Mesendoderm (in vitro differentiated cells): ENCODE results near the gene TBC1D10B.

Source experiments
- DNase-seq: peaks from one replicate; pipeline ENCODE4 v3.0.0; 2013
- H2AK5ac ChIP-seq: 2 replicates; pipeline ENCODE4 v1.6.1; 2013; ENCODE audit warnings: low read length, inconsistent platforms
- H2BK120ac ChIP-seq: 2 replicates; pipeline ENCODE4 v1.6.1; 2013; ENCODE audit warnings: low read depth, mild to moderate bottlenecking, low read length, moderate library complexity, mixed read lengths
- H2BK15ac ChIP-seq: replicated peaks from 2 replicates; pipeline ENCODE4 v1.6.1; 2013; ENCODE audit warnings: low read depth, mild to moderate bottlenecking, moderate library complexity
- H2BK5ac ChIP-seq: 2 replicates; pipeline ENCODE4 v1.6.1; 2013; ENCODE audit warnings: low read length, inconsistent platforms
- H3K18ac ChIP-seq: 2 replicates; pipeline ENCODE4 v1.6.1; 2013; ENCODE audit warnings: mild to moderate bottlenecking, low read length, mixed read lengths
- H3K23ac ChIP-seq: one replicate; pipeline ENCODE4 v1.6.1; 2013; ENCODE audit warnings: low read length
- H3K27ac ChIP-seq: 2 replicates; pipeline ENCODE4 v1.5.1; 2013; ENCODE audit warnings: low read depth, mild to moderate bottlenecking, inconsistent platforms, low read length, moderate library complexity
- H3K27me3 ChIP-seq: 2 replicates; pipeline ENCODE4 v1.6.1; 2013; ENCODE audit warnings: low read length, control low read depth, mild to moderate bottlenecking, inconsistent platforms; ENCODE audit not compliant: insufficient read depth, poor library complexity
- H3K36me3 ChIP-seq: 2 replicates; pipeline ENCODE4 v1.6.1; 2013; ENCODE audit warnings: low read length, inconsistent platforms; ENCODE audit not compliant: control insufficient read depth, insufficient read depth
- H3K4ac ChIP-seq: one replicate; pipeline ENCODE4 v1.6.1; 2013; ENCODE audit warnings: low read depth, mild to moderate bottlenecking, low read length, moderate library complexity
- H3K4me1 ChIP-seq: 2 replicates; pipeline ENCODE4 v1.6.1; 2013; ENCODE audit warnings: low read depth, low read length, inconsistent platforms; ENCODE audit not compliant: control insufficient read depth
- H3K4me2 ChIP-seq: 2 replicates; pipeline ENCODE4 v1.6.1; 2013; ENCODE audit warnings: low read length
- H3K4me3 ChIP-seq: 2 replicates; pipeline ENCODE4 v1.5.1; 2013; ENCODE audit warnings: mild to moderate bottlenecking, low read length
- H3K56ac ChIP-seq: one replicate; pipeline ENCODE4 v1.6.1; 2013; ENCODE audit warnings: low read length
- H3K79me1 ChIP-seq: 2 replicates; pipeline ENCODE4 v1.6.1; 2013; ENCODE audit warnings: low read length, inconsistent platforms
- H3K79me2 ChIP-seq: 2 replicates; pipeline ENCODE4 v1.6.1; 2013; ENCODE audit warnings: mild to moderate bottlenecking, low read length; ENCODE audit not compliant: control insufficient read depth, insufficient read depth
- H3K9ac ChIP-seq: 2 replicates; pipeline ENCODE4 v1.6.1; 2013; ENCODE audit warnings: low read length, inconsistent platforms
- H4K5ac ChIP-seq: one replicate; pipeline ENCODE4 v1.6.1; 2013; ENCODE audit warnings: low read length
- H4K8ac ChIP-seq: one replicate; pipeline ENCODE4 v1.6.1; 2013; ENCODE audit warnings: low read depth, mild to moderate bottlenecking, control low read depth, low read length, moderate library complexity
- WGBS: extraction: QIAGEN DNeasy Blood & Tissue Kit; methylation state at CpG from one replicate; pipeline ENCODE4 v1.1.7; 2013; ENCODE audit warnings: low lambda C conversion rate, missing lambda C conversion rate; ENCODE audit not compliant: insufficient coverage; ENCODE audit errors: extremely low coverage; 5-methylcytosine and 5-hydroxymethylcytosine counted together

TBC1D10B gene

GRCh38 chr16:30358990-30359870 is 11.1 kb downstream of the TBC1D10B start:
- Histone ChIP-seq H3K4ac (no peak overlapping the region), H4K8ac (no peak overlapping the region), H4K5ac (no peak overlapping the region), H3K27ac (no peak overlapping the region), H3K36me3 (peaks cover 7% of the 10 kb centered on the region), H3K18ac (no peak overlapping the region), H2AK5ac (no peak overlapping the region), H3K9ac (no peak overlapping the region), H2BK120ac (no peak overlapping the region), H3K56ac (no peak overlapping the region), H3K4me3 (no peak overlapping the region), H3K79me1 (peaks cover 8% of the 10 kb centered on the region), H2BK5ac (no peak overlapping the region), H3K79me2 (peaks cover 8% of the 10 kb centered on the region), H3K27me3 (no peaks in the 10 kb centered on the region), H3K4me1 (peaks cover 2% of the 10 kb centered on the region), H3K23ac (no peak overlapping the region), H3K4me2 (no peak overlapping the region), H2BK15ac (no peak overlapping the region)
- no peak for DNase-seq
- no CpG with 5 or more reads among the region's 28 CpGs for WGBS

- H3K4me1 ChIP-seq: peaks cover 2% of the 10 kb centered on the region
- H3K79me1 ChIP-seq: peaks cover 14% of the 10 kb centered on the region
- WGBS: no CpG with 5 or more reads among the region's 9 CpGs
- no peak overlapping the region for H2BK5ac ChIP-seq
- no peak overlapping the region for H3K27ac ChIP-seq
- H3K4me2 ChIP-seq: no peak overlapping the region
- H3K56ac ChIP-seq: no peak overlapping the region
- H3K4me3 ChIP-seq: no peak overlapping the region
- no peak overlapping the region for H3K4ac ChIP-seq
- H3K79me2 ChIP-seq: peaks cover 14% of the 10 kb centered on the region
- no peak overlapping the region for H3K23ac ChIP-seq
- no peaks in the 10 kb centered on the region for H3K27me3 ChIP-seq
- no peak overlapping the region for H2BK120ac ChIP-seq
- H2AK5ac ChIP-seq: no peak overlapping the region
- H4K8ac ChIP-seq: no peak overlapping the region
- H4K5ac ChIP-seq: no peak overlapping the region
- H2BK15ac ChIP-seq: no peak overlapping the region
- peaks cover 7% of the 10 kb centered on the region for H3K36me3 ChIP-seq
- H3K9ac ChIP-seq: no peak overlapping the region
- DNase-seq: no peak
- no peak overlapping the region for H3K18ac ChIP-seq
Observed at GRCh38 chr16:30358577-30358936, 11.7 kb downstream of the TBC1D10B start.

- H2BK120ac ChIP-seq: no peak overlapping the region
- H2BK5ac ChIP-seq: no peak overlapping the region
- no peak overlapping the region for H3K4ac ChIP-seq
- no peak overlapping the region for H3K4me3 ChIP-seq
- no peak for DNase-seq
- no peak overlapping the region for H4K5ac ChIP-seq
- H3K27ac ChIP-seq: no peak overlapping the region
- no peak overlapping the region for H2BK15ac ChIP-seq
- H2AK5ac ChIP-seq: no peak overlapping the region
- H3K56ac ChIP-seq: no peak overlapping the region
- peaks cover 15% of the 10 kb centered on the region for H3K79me1 ChIP-seq
- no peak overlapping the region for H3K9ac ChIP-seq
- H3K23ac ChIP-seq: no peak overlapping the region
- no CpG with 5 or more reads among the region's 37 CpGs for WGBS
- H3K18ac ChIP-seq: no peak overlapping the region
- H3K36me3 ChIP-seq: peaks cover 8% of the 10 kb centered on the region
- H3K4me2 ChIP-seq: no peak overlapping the region
- no peaks in the 10 kb centered on the region for H3K27me3 ChIP-seq
- peaks cover 2% of the 10 kb centered on the region for H3K4me1 ChIP-seq
- no peak overlapping the region for H4K8ac ChIP-seq
- peaks cover 15% of the 10 kb centered on the region for H3K79me2 ChIP-seq
Observed at GRCh38 chr16:30357715-30358576, 12.3 kb downstream of the TBC1D10B start.

DNA sequence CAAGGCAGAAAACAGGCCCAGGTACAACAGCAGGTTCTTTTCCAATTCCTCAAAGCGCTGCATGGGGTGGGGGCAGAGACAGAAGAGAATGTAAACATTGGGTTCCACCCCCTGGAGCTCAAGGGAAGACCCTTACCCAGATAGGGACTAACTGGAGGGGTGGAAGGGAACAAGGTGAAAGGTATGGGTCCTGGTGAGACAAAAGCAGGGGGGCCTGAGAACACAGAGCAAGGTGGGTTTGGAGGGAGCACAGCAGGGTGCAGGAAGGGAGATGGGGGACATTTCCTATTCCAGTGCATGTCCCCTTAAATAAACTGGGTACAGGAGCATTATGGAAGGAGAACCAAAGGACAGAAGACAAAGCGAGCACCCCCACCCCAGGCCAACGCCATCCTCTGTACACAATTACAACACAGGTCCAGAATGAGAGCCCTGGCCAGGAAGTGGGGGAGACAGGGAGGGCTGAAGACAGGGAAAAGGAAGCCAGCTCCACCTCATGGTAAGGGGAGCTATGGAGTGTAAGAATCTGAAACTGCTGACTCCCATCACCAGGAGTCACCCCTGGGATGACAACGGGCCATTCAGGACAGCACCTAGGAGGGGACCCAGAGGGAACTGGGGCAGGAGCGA is 13.1 kb downstream of the TBC1D10B start:
- no peak overlapping the region for H3K18ac ChIP-seq
- peaks cover 8% of the 10 kb centered on the region for H3K36me3 ChIP-seq
- no peak overlapping the region for H2BK5ac ChIP-seq
- H4K5ac ChIP-seq: no peak overlapping the region
- H3K79me2 ChIP-seq: peaks cover 15% of the 10 kb centered on the region
- no peak overlapping the region for H4K8ac ChIP-seq
- H2BK120ac ChIP-seq: no peak overlapping the region
- no peak overlapping the region for H3K4ac ChIP-seq
- peaks cover 2% of the 10 kb centered on the region for H3K4me1 ChIP-seq
- no peak overlapping the region for H3K4me3 ChIP-seq
- no peak overlapping the region for H3K56ac ChIP-seq
- no peak overlapping the region for H2BK15ac ChIP-seq
- no peak for DNase-seq
- no CpG with 5 or more reads among the region's 5 CpGs for WGBS
- no peak overlapping the region for H3K23ac ChIP-seq
- no peak overlapping the region for H2AK5ac ChIP-seq
- no peak overlapping the region for H3K27ac ChIP-seq
- no peak overlapping the region for H3K4me2 ChIP-seq
- peaks cover 15% of the 10 kb centered on the region for H3K79me1 ChIP-seq
- no peaks in the 10 kb centered on the region for H3K27me3 ChIP-seq
- no peak overlapping the region for H3K9ac ChIP-seq

DNA sequence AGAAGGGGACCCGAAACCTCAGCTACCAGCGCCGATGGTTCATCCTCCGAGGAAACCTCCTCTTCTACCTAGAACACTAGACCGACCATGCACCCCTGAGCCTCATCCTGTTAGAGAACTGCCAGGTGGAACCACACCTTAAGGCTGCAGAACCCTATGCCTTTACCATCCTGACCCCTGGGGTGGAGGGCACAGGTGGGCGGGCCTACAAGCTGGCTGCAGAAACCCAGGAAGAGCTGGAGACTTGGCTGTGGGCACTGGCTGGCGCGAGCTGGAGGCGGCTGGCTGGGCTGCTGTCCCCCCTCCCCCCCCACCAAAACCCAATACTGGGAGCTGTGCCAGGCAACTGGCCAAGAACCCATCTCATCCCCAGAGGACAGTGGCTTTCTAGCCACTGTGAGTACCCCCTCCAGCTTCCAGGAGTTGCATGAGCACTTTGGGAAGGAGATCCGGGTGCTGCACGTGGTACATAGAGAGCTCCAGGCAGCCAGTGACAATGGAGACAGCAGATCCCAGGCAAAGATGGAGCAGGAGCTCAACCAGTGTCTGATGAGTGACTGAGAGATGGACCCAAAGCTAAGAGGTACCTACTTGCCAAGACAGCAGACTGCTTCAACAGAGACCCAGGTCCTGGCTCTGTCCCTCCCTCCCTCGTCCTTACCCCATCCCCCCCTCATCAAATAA is 13.8 kb downstream of the TBC1D10B start:
- no peak for DNase-seq
- Histone ChIP-seq H3K4me3 (no peak overlapping the region), H4K8ac (no peak overlapping the region), H4K5ac (no peak overlapping the region), H3K4ac (no peak overlapping the region), H3K4me1 (peaks cover 2% of the 10 kb centered on the region), H3K4me2 (peak overlapping the region; percentile 97), H3K23ac (no peak overlapping the region), H3K18ac (no peak overlapping the region), H3K79me2 (peaks cover 15% of the 10 kb centered on the region), H2BK120ac (no peak overlapping the region), H2AK5ac (no peak overlapping the region), H3K27me3 (no peaks in the 10 kb centered on the region), H3K79me1 (peaks cover 17% of the 10 kb centered on the region), H2BK5ac (no peak overlapping the region), H3K9ac (peak overlapping the region; percentile 93), H3K56ac (peak overlapping the region; percentile 96), H2BK15ac (no peak overlapping the region), H3K27ac (no peak overlapping the region), H3K36me3 (peaks cover 9% of the 10 kb centered on the region)
- no CpG with 5 or more reads among the region's 12 CpGs for WGBS
